Esophagus squamous epithelium (tissue), 5 donors: Measurements from ENCODE around the gene EEIG2. TPM values are rescaled to one million over a fixed set of nuclear protein-coding genes. Genes with fewer than 3 reads are reported as not detected.
"Not testable (repeated sequence)": the region's sequence is repeated elsewhere in the genome, so short reads cannot be mapped to it uniquely, and the experiment has no call there.

Experiments
- DNase-seq: peaks from one replicate; lab custom pipeline; 2025; lab: John Stamatoyannopoulos, UW
- H3K27ac ChIP-seq, 4 donors: fragments of 200-600 bp; sonication (generic); one replicate each; pipeline ENCODE4 v1.5.1; 2016 to 2019; ENCODE audit warnings: mild to moderate bottlenecking in 1 of 4
- H3K27me3 ChIP-seq, 4 donors: fragments of 200-600 bp; sonication (generic); 1 replicate in 3 of 4; 2 replicates in 1 of 4; pipeline versions ENCODE4 v1.5.1 to v1.6.0; 2017 to 2021; ENCODE audit warnings: antibody characterized with exemption in 1 of 4
- H3K36me3 ChIP-seq, 3 donors: fragments of 200-600 bp; sonication (generic); one replicate each; pipeline ENCODE4 v1.5.1; 2016 to 2019
- H3K4me1 ChIP-seq, 3 donors: fragments of 200-600 bp; sonication (generic); one replicate each; pipeline ENCODE4 v1.5.1; 2017 to 2019
- H3K4me3 ChIP-seq, 4 donors: fragments of 200-600 bp; sonication (generic); 1 replicate in 3 of 4; 2 replicates in 1 of 4; pipeline ENCODE4 v1.5.1; 2016 to 2019; ENCODE audit warnings: mild to moderate bottlenecking in 2 of 4, moderate library complexity in 1 of 4
- H3K9me3 ChIP-seq, 3 donors: fragments of 200-600 bp; sonication (generic); one replicate each; pipeline ENCODE4 v1.5.1; 2016 to 2019
- POLR2A ChIP-seq, 4 donors: fragments of 450-650 bp; IDR thresholded peaks; one replicate each; pipeline ENCODE4 v1.6.1; 2017; ENCODE audit warnings: antibody characterized with exemption in 4 of 4, mild to moderate bottlenecking in 4 of 4, moderate library complexity in 3 of 4
- WGBS, 2 donors: methylation state at CpG; one replicate each; pipeline ENCODE4 v1.1.5; 2018; 5-methylcytosine and 5-hydroxymethylcytosine counted together
- intact Hi-C: fragments of 100-400 bp; cut with DNase I; formaldehyde crosslinking; loops from one replicate; pipeline ENCODE4 v1.15.0; 2022
- total RNA-seq, 4 donors: library from RNA; depleted of rRNA; stranded (reverse); fragments of >200 nt; gene quantifications; one replicate each; pipeline ENCODE4 v1.1.0, GENCODE V29; 2016
- TF ChIP-seq, protein P1 (sequence below), 6 experiments: fragments of 450-650 bp in 4 of 6; fragments of 200-600 bp in 2 of 6; sonication (generic) in 2 of 6; IDR thresholded peaks; one replicate each; pipeline ENCODE4 v1.5.1; 2016 to 2019; ENCODE audit warnings: antibody characterized with exemption in 6 of 6, mild to moderate bottlenecking in 4 of 6, moderate library complexity in 4 of 6
- donor health status: DM: yes; HTN: yes; CAD: no.

The EEIG2 gene
- total RNA-seq, result 1 to 10 TPM; 3.9 to 9.7 (median 5.7) TPM

DNA sequence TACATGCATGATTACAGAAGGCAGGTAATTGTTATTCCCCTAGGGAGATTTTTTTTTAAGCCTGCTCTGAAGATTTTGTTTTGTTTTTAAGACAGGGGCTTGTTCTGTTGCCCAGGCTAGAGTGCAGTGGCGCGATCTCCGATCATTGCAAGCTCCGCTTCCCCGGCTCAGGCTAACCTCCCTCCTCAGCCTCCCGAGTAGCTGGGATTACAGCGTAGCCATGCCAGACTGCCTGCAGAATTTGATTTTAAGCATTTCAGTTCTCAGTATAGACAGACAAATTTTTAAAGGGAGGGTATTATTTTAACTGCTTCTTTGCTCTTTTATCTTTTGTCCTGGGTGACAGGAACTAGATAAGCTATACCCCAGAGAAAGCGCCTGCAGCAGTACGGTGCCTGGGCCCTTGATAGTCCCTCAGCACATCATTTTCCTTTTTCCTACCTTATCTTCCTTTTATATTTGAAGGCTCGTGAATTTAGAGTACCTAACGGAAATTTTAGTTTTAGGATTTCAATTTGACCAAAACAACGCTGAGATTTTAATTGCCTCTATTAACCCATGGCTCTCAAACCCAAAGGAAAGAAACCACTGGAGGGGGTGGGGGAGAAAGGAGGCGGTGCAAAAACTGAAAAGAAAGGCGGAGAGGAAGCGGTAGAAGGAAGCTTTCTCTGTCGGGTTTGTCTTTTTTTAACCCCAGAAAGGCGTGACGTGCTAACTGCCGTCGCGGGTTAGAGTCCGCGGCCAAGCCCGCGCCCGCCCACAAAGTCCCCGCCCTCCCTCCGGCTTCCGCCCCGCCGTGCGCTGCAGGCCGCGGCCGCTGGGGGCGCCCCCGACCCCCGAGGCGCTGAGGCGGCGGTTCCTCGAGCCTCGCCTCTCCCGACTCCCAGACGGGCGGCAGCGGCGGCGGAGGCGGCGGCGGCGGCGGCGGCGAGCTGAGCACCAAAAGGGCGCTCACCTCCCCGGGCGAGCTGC, at the start of gene EEIG2:
Gene EEIG2, plus strand, starts transcription at position 886 of the 972 bp plus-strand sequence. CDS start 329 bp downstream, outside the sequence.
- Histone ChIP-seq H3K36me3 (no peaks in the 10 kb centered on the region), H3K4me1 (peaks cover 17 to 36% (median 23%) of the 10 kb centered on the region in 3 donors), H3K9me3 (no peaks in the 10 kb centered on the region), H3K27ac (peak within 1 kb of the TSS; percentile 74 to 82 (median 80)), H3K27me3 (peaks cover 0 to 17% (median 0%) of the 10 kb centered on the region in 4 donors), H3K4me3 (peak within 1 kb of the TSS; percentile 50 to 81 (median 63))
- intact Hi-C loops, result loop anchor here (5.0 to 10.0 kb wide), 2 partner anchors 47 to 85 kb away; no protein-coding TSS in a partner anchor
- peak; percentile 14 for DNase-seq
- 30 to 31% methylated on average over 21 to 23 of the region's 59 CpGs for WGBS, 2 donors
- TF ChIP-seq POLR2A (IDR thresholded peaks at IDR 0.05), result peak in 2 of 4 donors; percentile 29 to 55
- TF ChIP-seq, protein P1, sequence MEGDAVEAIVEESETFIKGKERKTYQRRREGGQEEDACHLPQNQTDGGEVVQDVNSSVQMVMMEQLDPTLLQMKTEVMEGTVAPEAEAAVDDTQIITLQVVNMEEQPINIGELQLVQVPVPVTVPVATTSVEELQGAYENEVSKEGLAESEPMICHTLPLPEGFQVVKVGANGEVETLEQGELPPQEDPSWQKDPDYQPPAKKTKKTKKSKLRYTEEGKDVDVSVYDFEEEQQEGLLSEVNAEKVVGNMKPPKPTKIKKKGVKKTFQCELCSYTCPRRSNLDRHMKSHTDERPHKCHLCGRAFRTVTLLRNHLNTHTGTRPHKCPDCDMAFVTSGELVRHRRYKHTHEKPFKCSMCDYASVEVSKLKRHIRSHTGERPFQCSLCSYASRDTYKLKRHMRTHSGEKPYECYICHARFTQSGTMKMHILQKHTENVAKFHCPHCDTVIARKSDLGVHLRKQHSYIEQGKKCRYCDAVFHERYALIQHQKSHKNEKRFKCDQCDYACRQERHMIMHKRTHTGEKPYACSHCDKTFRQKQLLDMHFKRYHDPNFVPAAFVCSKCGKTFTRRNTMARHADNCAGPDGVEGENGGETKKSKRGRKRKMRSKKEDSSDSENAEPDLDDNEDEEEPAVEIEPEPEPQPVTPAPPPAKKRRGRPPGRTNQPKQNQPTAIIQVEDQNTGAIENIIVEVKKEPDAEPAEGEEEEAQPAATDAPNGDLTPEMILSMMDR (IDR thresholded peaks at IDR 0.05), result peak; percentile 37 to 95 (median 86)

DNA sequence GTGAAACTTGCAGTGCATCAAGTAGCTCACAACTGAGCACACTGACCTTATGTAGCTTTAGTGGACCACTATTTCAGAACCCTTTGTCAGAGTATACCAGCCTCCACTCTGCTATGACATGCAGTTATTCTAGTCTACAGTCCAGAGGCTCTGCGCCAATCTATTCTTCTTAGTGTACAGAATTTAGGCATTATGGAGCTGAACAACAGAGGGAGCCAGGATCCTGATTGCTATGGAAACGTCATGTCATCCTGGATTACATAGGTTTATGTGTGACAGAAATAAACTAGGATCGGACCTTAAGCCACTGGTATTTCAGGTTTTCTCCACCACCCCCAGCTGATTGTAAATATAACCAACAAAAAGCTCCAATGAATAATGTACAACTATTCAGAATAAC, 48.1 kb upstream of the EEIG2 start:
- TF ChIP-seq, protein P1 (IDR thresholded peaks at IDR 0.05), result peak in 1 of 6 experiments; percentile 7
- TF ChIP-seq POLR2A (IDR thresholded peaks at IDR 0.05), result no peak
- 22 to 42% methylated on average over 2 to 3 of the region's 3 CpGs for WGBS, 2 donors
- no peak overlapping the region for H3K27ac ChIP-seq
- no peak overlapping the region for H3K4me3 ChIP-seq
- peaks cover 0 to 4% (median 0%) of the 10 kb centered on the region in 4 donors for H3K27me3 ChIP-seq
- intact Hi-C loops, result loop anchor here (5.0 kb wide), 2 partner anchors 51 to 131 kb away; partner anchors contain the start of gene EEIG2
- H3K36me3 ChIP-seq, result no peaks in the 10 kb centered on the region
- no peak for DNase-seq
- no peaks in the 10 kb centered on the region for H3K9me3 ChIP-seq
- H3K4me1 ChIP-seq, result peaks cover 0 to 12% (median 0%) of the 10 kb centered on the region in 3 donors

DNA sequence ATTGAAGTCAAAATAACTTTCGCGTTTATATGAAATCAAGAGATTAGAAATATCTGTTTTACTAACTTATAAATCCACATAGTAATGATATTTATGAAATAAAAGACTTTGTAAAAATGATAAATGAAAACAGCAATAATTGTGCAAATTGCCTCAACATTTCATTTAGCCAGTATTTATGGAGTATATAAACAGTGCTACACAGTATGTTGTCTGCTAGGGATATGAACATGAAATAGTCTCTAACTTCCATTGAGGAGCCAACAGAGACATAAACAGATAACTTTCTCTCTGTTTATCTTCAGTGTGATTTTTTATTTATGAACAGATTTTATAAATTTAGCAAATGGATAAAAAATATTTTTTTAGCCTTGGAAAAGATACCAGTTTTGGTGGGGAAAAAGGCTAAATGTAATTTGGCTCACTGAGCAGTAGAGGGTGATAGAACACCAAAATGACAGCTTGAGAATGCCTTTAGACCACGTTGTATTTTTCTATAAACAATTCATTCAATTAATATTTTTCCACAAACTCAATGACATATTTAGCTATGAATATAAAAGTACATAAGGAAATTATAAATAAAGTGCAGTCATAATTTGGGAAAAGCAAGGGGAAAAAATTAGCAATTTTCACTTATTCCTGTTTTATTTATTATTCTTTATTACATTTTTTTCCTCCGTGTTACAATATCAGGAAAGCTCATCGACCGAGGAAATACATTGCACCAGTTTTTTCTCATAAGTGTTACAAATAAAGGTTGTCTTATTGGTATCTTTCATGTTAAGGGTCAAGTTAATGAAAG, 47.5 kb upstream of the EEIG2 start:
- Histone ChIP-seq H3K4me1 (peaks cover 0 to 12% (median 0%) of the 10 kb centered on the region in 3 donors), H3K9me3 (no peaks in the 10 kb centered on the region), H3K27ac (no peak overlapping the region), H3K36me3 (no peaks in the 10 kb centered on the region), H3K4me3 (no peak overlapping the region), H3K27me3 (peaks cover 0 to 4% (median 0%) of the 10 kb centered on the region in 4 donors)
- 38 to 46% methylated on average over 6 of the region's 6 CpGs for WGBS, 2 donors
- intact Hi-C loops, result loop anchor here (5.0 kb wide), 2 partner anchors 50 to 130 kb away; partner anchors contain the start of gene EEIG2
- TF ChIP-seq, protein P1 (IDR thresholded peaks at IDR 0.05), result peak; percentile 48 to 87 (median 78)
- no peak for TF ChIP-seq POLR2A (IDR thresholded peaks at IDR 0.05)
- no peak for DNase-seq

DNA sequence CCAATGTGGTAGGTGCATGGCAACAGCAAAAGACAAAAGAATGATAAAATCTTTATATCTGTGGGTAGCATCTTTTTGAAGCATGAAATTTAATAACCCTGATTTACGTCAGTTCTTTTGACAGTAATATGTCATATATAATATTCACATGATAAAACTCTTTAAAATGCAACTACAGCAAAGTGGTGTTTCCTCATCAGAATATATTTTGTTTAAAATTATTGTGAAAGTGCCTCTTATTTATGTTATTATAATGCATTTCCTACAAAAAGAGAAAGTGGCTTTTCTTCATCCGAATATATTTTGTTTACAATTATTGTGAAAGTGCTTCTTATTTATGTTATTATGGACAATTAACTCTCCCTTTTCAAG, 46.9 kb upstream of the EEIG2 start:
- H3K27ac ChIP-seq, result no peak overlapping the region
- TF ChIP-seq POLR2A (IDR thresholded peaks at IDR 0.05), result no peak
- TF ChIP-seq, protein P1 (IDR thresholded peaks at IDR 0.05), result no peak
- H3K27me3 ChIP-seq, result peaks cover 0 to 8% (median 0%) of the 10 kb centered on the region in 4 donors
- H3K9me3 ChIP-seq, result no peaks in the 10 kb centered on the region
- H3K4me3 ChIP-seq, result no peak overlapping the region
- intact Hi-C loops, result loop anchor here (5.0 kb wide), 2 partner anchors 49 to 129 kb away; partner anchors contain the start of gene EEIG2
- 48 to 61% methylated on average over 2 of the region's 2 CpGs for WGBS, 2 donors
- peaks cover 0 to 12% (median 0%) of the 10 kb centered on the region in 3 donors for H3K4me1 ChIP-seq
- no peaks in the 10 kb centered on the region for H3K36me3 ChIP-seq
- no peak for DNase-seq

DNA sequence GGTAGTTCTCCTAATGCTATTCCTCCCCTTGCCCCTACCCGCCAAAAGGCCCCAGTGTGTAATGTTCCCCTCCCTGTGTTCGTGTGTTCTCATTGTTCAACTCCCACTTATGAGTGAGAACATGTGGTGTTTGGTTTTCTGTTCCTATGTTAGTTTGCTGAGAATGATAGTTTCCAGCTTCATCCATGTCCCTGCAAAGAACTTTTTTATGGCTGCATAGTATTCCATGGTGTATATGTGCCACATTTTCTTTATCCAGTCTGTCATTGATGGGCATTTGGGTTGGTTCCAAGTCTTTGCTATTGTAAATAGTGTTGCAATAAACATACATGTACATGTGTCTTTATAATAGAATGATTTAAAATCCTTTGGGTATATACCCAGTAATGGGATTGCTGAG, 46.0 kb upstream of the EEIG2 start:
- Histone ChIP-seq H3K27me3 (peaks cover 0 to 10% (median 0%) of the 10 kb centered on the region in 4 donors), H3K4me1 (peaks cover 0 to 12% (median 0%) of the 10 kb centered on the region in 3 donors)
- intact Hi-C loops, result loop anchor here (5.0 kb wide), 2 partner anchors 48 to 128 kb away; partner anchors contain the start of gene EEIG2
- not testable (repeated sequence) for H3K36me3 ChIP-seq, H3K27ac ChIP-seq, H3K4me3 ChIP-seq, H3K9me3 ChIP-seq, DNase-seq
- 87 to 90% methylated on average over 2 of the region's 2 CpGs for WGBS, 2 donors

DNA sequence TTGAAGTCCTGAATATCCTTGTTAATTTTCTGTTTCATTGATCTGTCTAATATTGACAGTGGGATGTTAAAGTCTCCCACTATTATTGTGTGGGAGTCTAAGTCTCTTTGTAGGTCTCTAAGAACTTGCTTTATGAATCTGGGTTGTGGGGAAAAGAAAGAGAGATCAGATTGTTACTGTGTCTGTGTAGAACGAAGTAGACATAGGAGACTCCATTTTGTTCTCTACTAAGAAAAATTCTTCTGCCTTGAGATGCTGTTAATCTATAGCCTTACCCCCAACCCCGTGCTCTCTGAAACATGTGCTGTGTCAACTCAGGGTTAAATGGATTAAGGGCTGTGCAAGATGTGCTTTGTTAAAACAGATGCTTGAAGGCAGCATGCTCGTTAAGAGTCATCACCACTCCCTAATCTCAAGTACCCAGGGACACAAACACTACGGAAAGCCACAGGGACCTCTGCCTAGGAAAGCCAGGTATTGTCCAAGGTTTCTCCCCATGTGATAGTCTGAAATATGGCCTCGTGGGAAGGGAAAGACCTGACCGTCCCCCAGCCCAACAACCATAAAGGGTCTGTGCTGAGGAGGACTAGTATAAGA, 42.5 kb upstream of the EEIG2 start:
- H3K4me1 ChIP-seq, H3K4me3 ChIP-seq, H3K9me3 ChIP-seq, DNase-seq, H3K36me3 ChIP-seq, H3K27ac ChIP-seq, intact Hi-C loops: not testable (repeated sequence)
- H3K27me3 ChIP-seq, result peaks cover 0 to 18% (median 0%) of the 10 kb centered on the region in 4 donors
- WGBS, 2 donors, result 66 to 72% methylated on average over 5 of the region's 6 CpGs
